Fibroblast of peridontal ligament (primary cell): ENCODE data around the gene BRD2.
A peak's percentile ranks its signal among the peaks of the same experiment; 100 is the strongest.

Experiments
- DNase-seq: peaks from one replicate; pipeline ENCODE4 v3.0.0-alpha.2; 2010; ENCODE audit errors: extremely low read depth

The BRD2 gene

DNA sequence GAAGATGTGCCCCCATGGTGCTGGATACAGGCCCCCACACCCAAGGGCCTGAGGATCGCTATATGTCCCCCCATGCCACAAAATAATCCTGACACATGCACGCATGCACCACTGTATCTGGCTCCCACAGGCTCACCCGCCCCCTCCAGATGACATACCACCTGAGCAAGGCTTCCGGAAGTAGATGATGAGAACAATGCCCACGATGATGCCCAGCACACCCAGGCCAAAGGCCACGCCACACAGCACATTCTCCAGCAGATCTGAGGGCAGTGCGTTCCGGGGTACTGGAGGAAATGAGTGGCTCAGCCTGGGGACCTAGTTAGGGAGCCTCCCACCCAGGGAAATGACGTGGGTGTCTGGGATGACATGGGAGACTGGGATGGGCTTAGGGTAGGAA lies 19.3 kb upstream of the BRD2 start:
- DNase-seq = no peak

DNA sequence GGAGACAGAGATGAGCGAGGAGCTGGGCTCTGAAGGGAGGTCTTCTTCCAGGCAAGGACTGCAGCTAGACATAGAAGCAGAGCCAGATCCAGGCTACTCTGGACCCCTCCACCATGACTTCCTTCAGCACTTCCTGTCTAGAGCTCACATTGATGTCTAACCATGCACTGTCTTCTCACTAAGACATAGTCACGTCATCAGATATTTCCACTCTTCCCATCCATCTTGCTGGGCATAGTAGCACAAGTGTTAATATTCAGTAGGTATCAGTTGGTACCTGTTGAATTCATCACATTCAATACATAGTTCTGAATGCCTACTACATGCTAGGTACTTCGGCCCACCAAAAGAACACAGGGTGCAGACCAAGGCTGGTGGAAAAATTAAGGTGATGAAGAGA lies 18.4 kb upstream of the BRD2 start:
- DNase-seq = no peak

DNA sequence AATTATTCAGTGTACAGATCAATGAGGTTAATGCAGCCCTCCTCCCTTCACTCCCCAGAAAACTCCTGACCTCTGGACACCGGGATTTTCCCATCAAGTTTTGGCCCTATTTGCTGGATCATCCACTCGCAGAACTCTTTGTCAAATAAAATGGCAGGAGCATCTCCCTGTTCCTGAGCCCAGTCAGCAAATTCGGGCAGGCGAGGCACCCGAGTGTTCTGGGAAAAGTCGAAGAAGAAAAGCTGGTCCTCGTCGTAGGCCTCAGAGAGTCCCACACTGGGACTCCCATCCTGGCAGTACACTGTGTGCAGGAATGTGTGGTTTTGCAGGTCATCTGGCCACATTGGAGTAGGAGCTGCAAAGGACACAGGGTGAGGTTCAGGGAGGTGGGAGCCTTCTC lies 17.9 kb upstream of the BRD2 start:
- no peak for DNase-seq

- DNase-seq = peak; percentile 98
Observed at GRCh38 chr6:32952817-32953739, 15.3 kb upstream of the BRD2 start, which contains the start of gene HLA-DMA. Gene HLA-DMA, minus strand, starts transcription at chr6:32953097. Its CDS starts 61 bp downstream, at chr6:32953036.

DNA sequence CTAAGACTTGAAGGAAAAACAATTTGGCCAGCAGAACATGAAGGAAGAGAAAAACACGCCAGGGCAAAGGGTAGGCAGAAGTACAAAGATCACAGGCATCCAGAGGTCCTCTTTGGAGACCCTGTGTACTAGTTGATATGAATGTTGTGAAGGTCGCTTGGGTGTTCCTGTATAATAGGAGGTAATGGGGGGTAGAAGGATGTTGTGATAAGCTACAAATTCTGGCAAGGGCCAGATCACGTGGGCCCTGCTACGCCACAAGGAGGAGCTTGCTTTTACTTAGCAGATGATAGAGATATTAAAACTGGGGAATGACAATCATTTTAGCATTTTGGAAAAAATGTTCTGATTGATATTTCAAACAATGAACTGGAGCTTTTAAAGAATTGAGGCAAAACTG lies 14.6 kb upstream of the BRD2 start:
- DNase-seq = no peak

- DNase-seq = no peak
Observed at GRCh38 chr6:32954267-32954666, 14.1 kb upstream of the BRD2 start.

- no peak for DNase-seq
Observed at GRCh38 chr6:32954986-32955802, 13.2 kb upstream of the BRD2 start.

DNA sequence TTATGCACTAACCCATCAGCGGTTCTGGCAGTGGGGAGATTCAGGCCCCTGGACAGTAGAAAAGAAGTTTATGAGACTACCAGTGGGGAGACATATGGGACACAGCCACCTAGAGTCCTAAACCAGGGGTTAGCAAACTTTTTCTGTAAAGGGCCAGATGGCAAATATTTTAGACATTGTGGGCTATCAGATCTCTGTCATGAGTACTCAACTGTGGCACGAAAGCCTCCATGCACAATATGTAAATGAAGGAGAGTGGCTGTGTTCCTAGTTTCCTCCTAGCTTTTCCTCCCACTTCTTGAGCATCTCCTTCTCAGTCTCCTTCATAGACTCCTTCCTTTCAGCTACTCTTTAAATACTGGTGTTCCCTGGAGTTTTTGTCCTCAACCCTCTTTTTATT lies 12.2 kb upstream of the BRD2 start:
- DNase-seq = no peak

DNA sequence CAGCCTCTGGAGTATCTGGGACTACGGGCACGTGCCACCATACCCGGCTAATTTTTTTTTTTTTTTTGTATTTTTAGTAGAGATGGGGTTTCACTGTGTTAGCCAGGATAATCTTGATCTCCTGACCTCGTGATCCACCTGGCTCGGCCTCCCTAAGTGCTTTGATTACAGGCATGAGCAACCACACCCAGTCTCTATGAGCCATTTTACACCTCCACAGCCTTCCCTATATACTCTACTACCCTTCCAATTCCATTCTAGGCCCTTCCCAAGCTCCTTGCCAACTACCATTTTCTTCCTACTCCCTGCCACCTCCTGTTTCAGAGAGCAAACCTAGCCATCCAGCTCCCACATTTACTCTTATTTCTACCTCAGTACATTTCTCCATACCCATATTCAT lies 7.8 kb upstream of the BRD2 start:
- DNase-seq = no peak

DNA sequence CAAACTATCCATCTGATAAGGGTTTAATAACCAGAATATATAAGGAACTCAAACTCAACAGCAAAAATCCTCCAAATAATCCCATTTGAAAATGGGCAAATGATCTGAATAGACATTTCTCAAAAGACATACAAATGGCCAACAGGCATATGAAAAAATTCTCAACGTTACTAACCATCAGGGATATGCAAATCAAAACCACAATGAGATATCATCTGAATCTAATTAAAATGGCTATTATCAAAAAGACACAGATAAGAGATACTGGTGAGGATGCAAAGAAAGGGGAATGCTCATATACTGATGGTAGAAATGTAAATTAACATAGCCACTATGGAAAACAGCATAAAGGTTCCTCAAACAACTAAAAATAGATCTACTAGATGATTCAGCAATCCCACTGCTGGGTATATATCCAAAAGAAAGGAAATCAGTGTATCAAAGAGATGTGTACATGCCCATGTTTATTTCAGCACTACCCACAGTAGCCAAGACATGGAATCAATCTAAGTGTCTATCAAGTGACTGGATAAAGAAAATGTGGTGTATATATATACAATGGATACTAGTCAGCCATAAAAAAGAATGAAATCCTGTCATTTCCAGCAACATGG lies 6.1 kb upstream of the BRD2 start:
- DNase-seq = peak; percentile 69

DNA sequence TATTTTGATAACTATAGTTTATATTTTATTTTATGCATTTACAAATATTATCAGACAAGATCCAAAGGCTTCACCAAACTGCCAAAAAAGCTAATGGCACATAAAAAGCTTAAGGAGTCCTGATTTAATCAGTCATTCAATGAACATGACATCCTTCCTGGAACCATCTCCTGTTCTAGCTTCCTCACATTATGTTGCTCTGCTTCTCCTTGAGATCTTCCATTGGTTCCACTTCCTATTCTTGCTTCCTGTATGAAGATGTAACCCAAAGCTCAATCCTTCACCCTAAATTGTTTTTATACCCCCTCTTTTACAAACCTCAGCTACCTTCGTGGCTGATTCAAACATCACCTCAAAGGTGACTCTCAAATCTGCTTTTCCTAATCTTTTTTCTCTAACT lies 4.5 kb upstream of the BRD2 start:
- DNase-seq = no peak

DNA sequence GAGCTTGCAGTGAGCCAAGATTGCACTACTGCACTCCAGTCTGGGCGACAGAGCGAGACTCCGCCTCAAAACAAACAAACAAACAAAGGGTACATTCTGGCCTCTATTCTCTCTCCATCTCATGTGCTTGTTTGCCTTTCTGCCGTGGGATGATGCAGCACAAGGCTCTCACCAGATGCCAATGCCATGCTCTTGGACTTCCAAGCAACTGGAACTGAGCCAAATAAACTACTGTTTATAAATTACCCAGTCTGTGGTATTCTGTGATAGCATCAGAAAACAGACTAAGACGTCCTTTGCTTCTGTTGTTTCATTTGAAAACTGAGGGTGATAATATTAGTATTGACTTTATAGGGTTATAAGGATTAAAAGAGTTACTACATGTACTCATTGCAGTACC lies 3.6 kb upstream of the BRD2 start:
- DNase-seq = no peak

DNA sequence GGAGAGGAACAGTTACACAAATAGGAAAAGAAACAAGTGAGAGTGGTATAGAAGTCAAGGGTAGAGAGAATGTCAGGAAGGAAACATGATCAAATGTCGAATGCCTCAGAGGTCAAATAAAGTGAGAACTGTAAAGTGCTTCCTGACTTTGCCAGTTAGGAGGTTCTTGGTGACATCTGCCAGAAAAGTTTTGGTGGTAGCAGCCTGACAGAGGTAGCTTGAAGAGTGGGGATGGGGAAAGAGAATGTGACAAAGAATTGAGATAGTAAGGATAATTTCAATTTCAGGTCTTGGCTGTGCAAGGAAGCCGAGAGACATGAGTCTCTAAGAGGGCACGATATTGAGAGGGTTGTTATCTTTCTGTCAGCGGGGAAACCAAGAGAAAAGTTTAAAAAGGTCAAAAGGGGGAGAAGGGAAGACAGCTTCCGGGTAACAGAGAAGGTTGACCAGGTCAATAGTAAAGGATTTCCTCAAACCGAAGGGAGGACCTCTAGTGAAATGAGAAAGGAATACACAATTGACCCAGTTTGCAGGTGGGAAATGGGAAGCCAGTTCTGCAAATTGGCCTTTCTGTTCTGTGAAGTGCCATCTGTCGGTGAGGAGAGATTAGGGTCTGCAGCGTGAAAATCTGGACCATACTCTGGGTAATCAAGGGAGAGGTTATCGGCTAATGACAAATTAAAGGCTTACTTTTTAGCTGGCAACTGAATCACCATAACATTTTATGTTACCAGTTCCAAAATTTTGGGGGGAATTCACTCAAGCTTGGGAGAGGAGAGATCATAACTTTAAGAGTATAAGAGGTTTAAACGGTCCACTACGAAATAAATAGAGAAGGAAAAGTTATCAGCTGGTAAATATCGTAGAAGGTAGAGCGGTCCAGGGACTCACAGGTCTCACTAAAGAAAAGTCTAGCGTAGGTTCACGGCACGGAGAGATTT lies 973 bp upstream of the BRD2 start:
- peak; percentile 54 for DNase-seq

DNA sequence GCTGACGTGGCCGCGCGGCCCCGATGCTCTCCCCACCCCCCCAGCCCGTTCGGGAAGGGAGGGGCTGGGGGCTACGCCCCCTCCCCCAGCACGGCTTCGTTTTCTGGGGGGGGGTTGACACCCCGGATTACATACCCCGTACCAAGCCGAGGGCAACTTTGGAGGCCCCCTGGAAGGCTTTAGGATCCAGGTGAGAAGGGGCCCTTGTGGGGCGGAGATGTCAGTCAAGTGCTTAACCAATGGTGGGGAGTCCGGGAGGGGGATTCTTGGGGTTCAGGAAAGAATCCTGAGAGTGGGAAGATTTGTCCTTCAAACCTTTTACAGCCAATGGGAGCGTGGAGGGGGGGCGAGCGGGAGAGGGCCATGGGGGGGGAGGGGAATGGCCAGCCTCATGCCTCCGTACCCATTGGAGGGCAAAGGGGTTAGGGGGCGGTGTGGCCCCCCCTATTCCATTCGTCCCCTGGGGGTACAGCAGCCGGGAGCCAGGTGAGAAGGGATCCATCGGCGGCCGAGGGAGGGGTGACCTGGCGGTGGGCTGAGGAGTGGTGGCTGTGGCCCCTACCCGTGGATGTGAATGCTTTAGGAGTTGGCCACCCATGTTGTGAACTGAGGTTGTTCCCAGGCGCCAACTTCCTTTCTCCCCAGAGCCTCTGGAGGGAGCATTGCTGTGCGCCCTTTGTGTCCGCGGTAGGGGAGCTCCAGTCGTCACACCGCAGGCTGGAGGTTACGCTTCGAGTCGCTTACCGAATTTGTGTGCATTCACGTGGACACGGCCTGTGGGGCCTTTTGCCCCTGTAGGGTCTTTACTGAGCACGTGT lies 682 bp downstream of the BRD2 start:
- DNase-seq = peak; percentile 83

DNA sequence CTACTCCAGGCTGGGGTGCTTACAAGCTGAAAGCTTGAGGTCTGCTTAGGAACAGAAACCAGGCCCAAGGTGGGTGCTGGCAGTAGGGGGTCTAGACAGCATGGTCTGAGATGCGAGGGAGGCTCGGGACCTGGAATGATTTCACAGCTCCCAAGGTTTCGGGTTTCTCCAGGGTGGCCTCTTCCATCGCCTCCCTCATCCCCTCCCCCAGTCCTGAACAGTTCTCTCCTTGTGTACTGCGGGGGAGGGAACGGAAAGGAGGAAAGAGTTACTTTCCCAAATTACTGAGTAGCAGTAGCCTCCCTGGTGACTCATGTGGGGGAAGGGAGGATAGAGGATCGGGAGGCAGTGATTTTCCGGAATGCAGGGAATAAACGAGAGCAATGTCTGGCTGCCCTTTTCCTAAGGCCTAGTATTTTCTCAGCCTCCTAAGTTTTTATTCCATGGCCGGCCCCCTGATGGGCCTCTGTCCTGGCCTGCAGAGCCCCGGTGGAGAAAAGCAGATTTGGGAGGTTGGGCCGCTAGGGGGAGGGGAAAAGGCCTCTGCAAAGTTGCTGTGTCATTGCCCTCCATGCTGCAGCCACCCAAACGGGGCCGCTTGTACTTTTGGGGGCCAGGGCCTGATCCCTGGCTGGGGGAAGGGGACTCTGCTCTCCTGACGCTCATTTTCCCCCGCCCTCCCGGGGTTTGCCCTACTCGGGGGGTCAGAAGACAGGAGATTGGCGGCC lies 1.5 kb downstream of the BRD2 start:
- DNase-seq = peak; percentile 96

DNA sequence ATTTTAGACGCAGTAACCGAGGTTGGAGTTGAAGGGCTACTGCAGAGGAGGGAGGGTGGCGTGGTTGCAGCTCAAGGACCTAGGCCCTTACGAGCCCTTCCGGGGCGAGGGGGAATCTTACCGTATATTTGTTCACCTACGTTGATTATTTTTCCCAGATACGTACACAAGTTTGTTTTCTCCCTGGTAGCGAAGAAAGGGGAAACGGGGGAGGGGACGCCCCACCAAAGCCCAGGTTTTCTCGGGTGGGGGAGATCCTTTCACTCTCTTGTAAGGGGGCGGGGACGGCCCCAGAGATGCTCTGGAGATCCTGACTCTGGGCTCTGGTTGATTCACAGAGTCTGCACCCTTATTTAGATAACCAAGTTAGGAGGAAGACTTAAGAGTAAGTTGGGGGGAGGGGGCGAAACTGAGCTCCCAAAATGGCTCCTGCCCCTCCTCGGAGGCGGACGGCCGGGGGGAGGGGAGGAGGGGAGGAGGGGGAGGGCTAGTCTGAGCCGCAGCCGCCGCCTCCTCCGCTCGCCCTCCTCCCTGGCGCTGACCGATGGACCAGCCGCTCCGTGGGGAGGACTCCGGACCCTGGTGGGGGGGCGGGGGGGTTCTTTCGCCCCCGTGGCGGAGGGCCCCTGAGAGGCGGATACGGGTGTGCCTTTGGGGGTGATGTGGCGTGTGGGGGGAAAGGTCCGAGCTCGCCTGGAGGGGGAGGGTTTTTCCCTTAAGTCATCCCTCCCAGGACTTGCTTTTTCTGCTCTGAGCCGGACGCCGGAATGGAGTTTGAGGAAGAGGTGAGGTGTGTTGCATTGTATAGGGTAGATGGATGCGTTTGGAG lies 2.2 kb downstream of the BRD2 start:
- peak; percentile 89 for DNase-seq

- no peak for DNase-seq
Observed at GRCh38 chr6:32971242-32971580, 2.8 kb downstream of the BRD2 start.

GRCh38 chr6:32971581-32972352 lies 3.4 kb downstream of the BRD2 start:
- DNase-seq = peak; percentile 100
